GM18870 (cell line): ENCODE measurements around the gene GRIN1.
"Not testable (repeated sequence)": the region's sequence is repeated elsewhere in the genome, so short reads cannot be mapped to it uniquely, and the experiment has no call there.

Experiments
- ATAC-seq: cut with Tn5 transposase; IDR thresholded peaks from one replicate; pipeline ENCODE4 v1.9.1; 2021; ENCODE audit warnings: moderate library complexity; ENCODE audit not compliant: unreplicated experiment

Gene GRIN1

GRCh38 chr9:137127301-137128157 lies 11.4 kb upstream of the GRIN1 start:
- ATAC-seq, result no peak

- ATAC-seq, result no peak
These were observed 10.6 kb upstream of the GRIN1 start for GRCh38 chr9:137128158-137128861.

- ATAC-seq, result peak; percentile 9
These were observed 10.0 kb upstream of the GRIN1 start for GRCh38 chr9:137128862-137129455.

- peak; percentile 44 for ATAC-seq
These were observed 9.3 kb upstream of the GRIN1 start for GRCh38 chr9:137129456-137130175.

- no peak for ATAC-seq
These were observed 8.7 kb upstream of the GRIN1 start for GRCh38 chr9:137130176-137130755.

GRCh38 chr9:137134191-137134590 lies 4.8 kb upstream of the GRIN1 start:
- no peak for ATAC-seq

GRCh38 chr9:137135154-137135553 lies 3.8 kb upstream of the GRIN1 start:
- ATAC-seq, result not testable (repeated sequence)

GRCh38 chr9:137136261-137136880 lies 2.6 kb upstream of the GRIN1 start:
- no peak for ATAC-seq

- ATAC-seq, result no peak
These were observed 1.9 kb upstream of the GRIN1 start for GRCh38 chr9:137136881-137137607.

- no peak for ATAC-seq
These were observed 764 bp upstream of the GRIN1 start for GRCh38 chr9:137138058-137138721.

- no peak for ATAC-seq
These were observed 655 bp downstream of the GRIN1 start for GRCh38 chr9:137139468-137140150.

- ATAC-seq, result no peak
These were observed 1.4 kb downstream of the GRIN1 start for GRCh38 chr9:137140151-137141012.

GRCh38 chr9:137141050-137141810 lies 2.3 kb downstream of the GRIN1 start:
- no peak for ATAC-seq

GRCh38 chr9:137141976-137142936 lies 3.3 kb downstream of the GRIN1 start:
- no peak for ATAC-seq

- ATAC-seq, result no peak
These were observed 4.5 kb downstream of the GRIN1 start for GRCh38 chr9:137143459-137143858.
